IMR-90 (cell line): ENCODE measurements around the gene ZMYM4. TPM values are rescaled to one million over a fixed set of nuclear protein-coding genes. Genes with fewer than 3 reads are reported as not detected.

Experiments used
- ATAC-seq: fragments of 200-7000 bp; cut with Tn5 transposase; 2 replicates; pipeline ENCODE4 v1.9.1; 2020; ENCODE audit warnings: low read depth, mild to moderate bottlenecking, moderate library complexity
- BruUV-seq: library from RNA; stranded (reverse); fragments of 400-500 nt; replicated peaks from 2 replicates; lab custom pipeline; 2021; lab: Mats Ljungman, UMichigan
- CTCF ChIA-PET: fragments of 300-600 bp; formaldehyde crosslinking; extraction: SDS; loops from one replicate; lab custom pipeline; 2021; ENCODE audit warnings: antibody characterized with exemption; lab: Yijun Ruan, JAX
- POLR2A ChIA-PET: fragments of 300-600 bp; sonication (Branson Sonifier 250); formaldehyde crosslinking; loops from one replicate; lab custom pipeline; 2022; ENCODE audit warnings: antibody characterized with exemption; ENCODE audit not compliant: unreplicated experiment; lab: Charles Lee
- DNase-seq: peaks from one replicate; pipeline ENCODE4 v3.0.0; 2013
- H2AFZ ChIP-seq: replicated peaks from 2 replicates; pipeline ENCODE3; 2013; ENCODE audit warnings: low read length, mild to moderate bottlenecking; ENCODE audit not compliant: poor library complexity
- H2AK5ac ChIP-seq: 2 replicates; pipeline ENCODE4 v1.6.1; 2013; ENCODE audit warnings: low read depth, low read length, inconsistent platforms
- H2AK9ac ChIP-seq: replicated peaks from 2 replicates; pipeline ENCODE3; 2013; ENCODE audit warnings: mild to moderate bottlenecking, low read depth, low read length, moderate library complexity; ENCODE audit not compliant: poor library complexity
- H2BK120ac ChIP-seq: 2 replicates; pipeline ENCODE4 v1.6.1; 2013; ENCODE audit warnings: low read depth, low read length, inconsistent platforms
- H2BK15ac ChIP-seq: 3 replicates; pipeline ENCODE4 v1.6.1; 2013; ENCODE audit warnings: low read depth, low read length, inconsistent platforms
- H2BK20ac ChIP-seq: 2 replicates; pipeline ENCODE4 v1.6.1; 2013; ENCODE audit warnings: low read depth, mild to moderate bottlenecking, inconsistent platforms, low read length, moderate library complexity
- H2BK5ac ChIP-seq: 2 replicates; pipeline ENCODE4 v1.6.1; 2013; ENCODE audit warnings: mild to moderate bottlenecking, low read depth, low read length, inconsistent platforms; ENCODE audit not compliant: poor library complexity, severe bottlenecking
- H3K14ac ChIP-seq: replicated peaks from 2 replicates; pipeline ENCODE4 v1.6.1; 2013; ENCODE audit warnings: low read depth, low read length, inconsistent platforms
- H3K18ac ChIP-seq: 2 replicates; pipeline ENCODE4 v1.6.1; 2013; ENCODE audit warnings: low read depth, low read length, control low read depth
- H3K23ac ChIP-seq: 2 replicates; pipeline ENCODE4 v1.6.1; 2013; ENCODE audit warnings: low read depth, low read length, inconsistent platforms
- H3K27ac ChIP-seq: 2 replicates; pipeline ENCODE4 v1.5.1; 2013; ENCODE audit warnings: mild to moderate bottlenecking, control low read depth, low read length; ENCODE audit not compliant: insufficient read depth
- H3K27me3 ChIP-seq: 2 replicates; pipeline ENCODE4 v1.6.1; 2013; ENCODE audit warnings: low read length; ENCODE audit not compliant: control insufficient read depth, insufficient read depth
- H3K36me3 ChIP-seq: 2 replicates; pipeline ENCODE4 v1.6.1; 2013; ENCODE audit warnings: low read length, mixed read lengths; ENCODE audit not compliant: control insufficient read depth, insufficient read depth
- H3K4ac ChIP-seq: 2 replicates; pipeline ENCODE4 v1.6.1; 2013; ENCODE audit warnings: low read depth, low read length, inconsistent platforms
- H3K4me1 ChIP-seq: 2 replicates; pipeline ENCODE4 v1.6.1; 2013; ENCODE audit warnings: low read length, mixed read lengths; ENCODE audit not compliant: control insufficient read depth, insufficient read depth
- H3K4me2 ChIP-seq: 2 replicates; pipeline ENCODE4 v1.6.1; 2013; ENCODE audit warnings: low read depth, mild to moderate bottlenecking, control low read depth, low read length, moderate library complexity
- H3K4me3 ChIP-seq: 2 replicates; pipeline ENCODE4 v1.5.1; 2013; ENCODE audit warnings: low read depth, mild to moderate bottlenecking, control low read depth, low read length, moderate library complexity; ENCODE audit not compliant: insufficient read depth
- H3K56ac ChIP-seq: 2 replicates; pipeline ENCODE4 v1.6.1; 2013; ENCODE audit warnings: low read length, inconsistent platforms; ENCODE audit not compliant: insufficient read depth; ENCODE audit errors: extremely low read depth
- H3K79me1 ChIP-seq, 2 experiments: 2 replicates each; pipeline ENCODE4 v1.6.1; 2013; ENCODE audit warnings: low read length in 2 of 2, inconsistent platforms in 1 of 2, low read depth in 1 of 2
- H3K9ac ChIP-seq: 2 replicates; pipeline ENCODE4 v1.6.1; 2013; ENCODE audit warnings: low read depth, low read length, control low read depth
- H3K9me1 ChIP-seq: 2 replicates; pipeline ENCODE4 v1.6.1; 2013; ENCODE audit warnings: low read length, inconsistent platforms; ENCODE audit not compliant: insufficient read depth
- H3K9me3 ChIP-seq: 2 replicates; pipeline ENCODE4 v1.6.1; 2013; ENCODE audit warnings: low read length; ENCODE audit not compliant: control insufficient read depth, insufficient read depth
- H4K20me1 ChIP-seq: 2 replicates; pipeline ENCODE4 v1.6.1; 2013; ENCODE audit warnings: low read length, inconsistent platforms; ENCODE audit not compliant: insufficient read depth
- H4K5ac ChIP-seq: 2 replicates; pipeline ENCODE4 v1.6.1; 2013; ENCODE audit warnings: mild to moderate bottlenecking, low read depth, low read length, control low read depth
- H4K8ac ChIP-seq, 2 experiments: 2 replicates each; pipeline ENCODE4 v1.6.1; 2013; ENCODE audit warnings: low read depth in 2 of 2, low read length in 2 of 2, control low read depth in 1 of 2, inconsistent platforms in 1 of 2
- H4K91ac ChIP-seq: 2 replicates; pipeline ENCODE4 v1.6.1; 2013; ENCODE audit warnings: low read depth, low read length, inconsistent platforms; ENCODE audit not compliant: insufficient read depth
- BHLHE40 ChIP-seq: fragments of 150-350 bp; IDR thresholded peaks from 2 replicates; pipeline ENCODE4 v1.6.1; 2016; ENCODE audit warnings: mild to moderate bottlenecking, low read depth, low read length
- CEBPB ChIP-seq: IDR thresholded peaks from 2 replicates; pipeline ENCODE4 v1.6.1; 2012; ENCODE audit warnings: low read depth, low read length, improper control_type of control experiment
- CTCF ChIP-seq: conservative IDR thresholded peaks from 2 replicates; pipeline ENCODE4 v1.5.1; 2012; ENCODE audit warnings: mild to moderate bottlenecking, low read depth, low read length, improper control_type of control experiment
- ELK1 ChIP-seq: fragments of 150-350 bp; IDR thresholded peaks from 2 replicates; pipeline ENCODE4 v1.6.1; 2016; ENCODE audit warnings: low read depth, mild to moderate bottlenecking, low read length, moderate library complexity, borderline replicate concordance
- FOS ChIP-seq: fragments of 150-350 bp; IDR thresholded peaks from 2 replicates; pipeline ENCODE4 v1.6.1; 2016; ENCODE audit warnings: low read depth, low read length
- MAFK ChIP-seq: IDR thresholded peaks from 2 replicates; pipeline ENCODE4 v1.6.1; 2012; ENCODE audit warnings: low read depth, low read length, improper control_type of control experiment
- MXI1 ChIP-seq: IDR thresholded peaks from 2 replicates; pipeline ENCODE4 v1.6.1; 2012; ENCODE audit warnings: low read depth, mild to moderate bottlenecking, low read length, moderate library complexity, borderline replicate concordance
- POLR2A ChIP-seq: IDR thresholded peaks from 2 replicates; pipeline ENCODE4 v1.6.1; 2012; ENCODE audit warnings: mild to moderate bottlenecking, low read depth, low read length
- RAD21 ChIP-seq: IDR thresholded peaks from 2 replicates; pipeline ENCODE4 v1.6.1; 2012; ENCODE audit warnings: low read length, improper control_type of control experiment
- RCOR1 ChIP-seq: IDR thresholded peaks from 2 replicates; pipeline ENCODE4 v1.6.1; 2012; ENCODE audit warnings: mild to moderate bottlenecking, low read length, improper control_type of control experiment; ENCODE audit not compliant: insufficient replicate concordance
- RFX5 ChIP-seq: IDR thresholded peaks from 2 replicates; pipeline ENCODE4 v1.8.0; 2012; ENCODE audit warnings: low read depth, mild to moderate bottlenecking, low read length, moderate library complexity
- SMC3 ChIP-seq: fragments of 150-350 bp; IDR thresholded peaks from 2 replicates; pipeline ENCODE4 v1.6.1; 2016; ENCODE audit warnings: low read depth, mild to moderate bottlenecking, antibody characterized with exemption, low read length, moderate library complexity
- USF2 ChIP-seq: fragments of 150-350 bp; IDR thresholded peaks from 2 replicates; pipeline ENCODE4 v1.6.1; 2017; ENCODE audit warnings: mild to moderate bottlenecking, antibody characterized with exemption, low read length, low read depth
- WGBS, 2 experiments: methylation state at CpG; one replicate each; pipeline versions ENCODE4 v1.1.5 to v1.1.7; 2013; ENCODE audit warnings: missing lambda C conversion rate in 2 of 2; ENCODE audit not compliant: insufficient read length in 1 of 2; ENCODE audit errors: extremely low coverage in 2 of 2; 5-methylcytosine and 5-hydroxymethylcytosine counted together
- dilution Hi-C: fragments of 300-500 bp; cut with HindIII; formaldehyde crosslinking; loops from one replicate; pipeline ENCODE4 v1.14.3; 2018; ENCODE audit warnings: low sequenced_read_pairs; ENCODE audit not compliant: unreplicated experiment
- in situ Hi-C: fragments of 300-500 bp; cut with MboI; formaldehyde crosslinking; loops from 3 replicates; pipeline ENCODE4 v1.14.3; 2019; ENCODE audit warnings: low sequenced_read_pairs, inconsistent platforms, mixed read lengths
- intact Hi-C: fragments of 100-400 bp; cut with micrococcal nuclease; formaldehyde crosslinking; loops from 2 replicates; pipeline ENCODE4 v1.10.0; 2022
- polyA plus RNA-seq, 3 experiments: library from polyadenylated mRNA; depleted of rRNA; stranded (reverse); fragments of >200 nt; gene quantifications; 2 replicates each; pipeline ENCODE4 v1.2.3, GENCODE V29; 2012; ENCODE audit warnings: low replicate concordance in 1 of 3
- total RNA-seq: library from RNA; depleted of rRNA; stranded (reverse); fragments of >200 nt; gene quantifications from 2 replicates; pipeline ENCODE4 v1.2.3, GENCODE V29; 2012

ZMYM4 gene
- total and polyA plus RNA-seq, 2 of the 4 experiments (the other 2 are of a cell fraction) = 14.7 to 53.8 TPM

DNA sequence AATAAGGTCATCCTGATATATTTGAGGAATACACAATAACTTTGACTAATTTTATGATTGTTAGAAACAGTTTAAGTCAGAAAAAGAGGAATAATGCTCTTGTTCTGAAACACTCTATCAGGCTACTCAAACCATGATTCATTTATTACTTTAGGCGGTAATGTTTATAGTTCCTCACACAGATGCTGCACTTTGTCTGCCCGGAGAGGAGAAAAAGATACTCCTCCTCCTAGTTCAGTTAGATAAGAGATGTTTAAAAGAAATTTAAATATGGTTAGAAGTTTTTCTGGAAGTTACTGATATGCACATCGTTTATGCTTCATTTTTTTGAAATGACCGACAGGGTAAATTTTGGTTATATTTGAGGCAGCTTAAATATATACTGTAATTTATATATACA is 103.0 kb downstream of the ZMYM4 start:
- H2AFZ ChIP-seq = no peak overlapping the region
- H4K5ac ChIP-seq = no peak overlapping the region
- TF ChIP-seq CTCF = no peak
- TF ChIP-seq MXI1 = no peak
- TF ChIP-seq RAD21 = no peak
- no peak for TF ChIP-seq RFX5
- TF ChIP-seq MAFK = no peak
- no peak for TF ChIP-seq FOS
- no peak for TF ChIP-seq BHLHE40
- TF ChIP-seq USF2 = no peak
- no peak for TF ChIP-seq ELK1
- TF ChIP-seq RCOR1 = no peak
- TF ChIP-seq POLR2A = no peak
- no peak for TF ChIP-seq SMC3
- no peak for TF ChIP-seq CEBPB
- no peak overlapping the region for H3K23ac ChIP-seq
- in situ Hi-C loops (no loop called here), dilution Hi-C loops (no loop called here), intact Hi-C loops (loop anchor here (5.0 kb wide), 1 partner anchor 169 kb away; no protein-coding TSS in a partner anchor)
- H3K14ac ChIP-seq = no peak overlapping the region
- ChIA-PET POLR2A (no interaction called here), CTCF (no interaction called here)
- H2BK20ac ChIP-seq = no peak overlapping the region
- ATAC-seq (peak; percentile 86), DNase-seq (peak; percentile 56)
- H2BK5ac ChIP-seq = no peak overlapping the region
- no peak overlapping the region for H3K27ac ChIP-seq
- no peak overlapping the region for H4K91ac ChIP-seq
- H2AK5ac ChIP-seq = no peak overlapping the region
- peaks cover 8% of the 10 kb centered on the region for H3K36me3 ChIP-seq
- no peak overlapping the region for H3K4me2 ChIP-seq
- H2BK120ac ChIP-seq = no peak overlapping the region
- H3K4me1 ChIP-seq = peaks cover 4% of the 10 kb centered on the region
- H3K56ac ChIP-seq = no peak overlapping the region
- no peak overlapping the region for H3K9ac ChIP-seq
- no peaks in the 10 kb centered on the region; the same call in 1 of the 2 replicates for H4K20me1 ChIP-seq
- no peaks in the 10 kb centered on the region for H3K27me3 ChIP-seq
- H3K9me1 ChIP-seq = no peaks in the 10 kb centered on the region
- no peak overlapping the region for H4K8ac ChIP-seq
- no peaks in the 10 kb centered on the region for H3K9me3 ChIP-seq
- no CpG with 5 or more reads among the region's 4 CpGs for WGBS, 2 experiments
- no peak overlapping the region for H3K4ac ChIP-seq
- no peak overlapping the region for H2AK9ac ChIP-seq
- H3K18ac ChIP-seq = no peak overlapping the region
- H2BK15ac ChIP-seq = no peak overlapping the region
- no TSS peak for BruUV-seq
- no peak overlapping the region for H3K4me3 ChIP-seq
- peaks cover 2 to 7% of the 10 kb centered on the region in 2 experiments; a peak in 3 of 4 replicates for H3K79me1 ChIP-seq
